HepG2 (cell line): Measurements from ENCODE around the gene TMEM87A. TPM values are rescaled to one million over a fixed set of nuclear protein-coding genes. Genes with fewer than 3 reads are reported as not detected.

Experiments
- CREB3 ChIP-seq: sonication (generic); formaldehyde crosslinking; IDR thresholded peaks from 2 replicates; pipeline ENCODE4 v1.5.0; 2020; ENCODE audit warnings: missing genetic modification reagents
- DNMT3B ChIP-seq: conservative IDR thresholded peaks from 2 replicates; pipeline ENCODE4 v1.6.1; 2016; ENCODE audit warnings: missing biosample characterization, control low read depth
- IRF2 ChIP-seq: IDR thresholded peaks from 2 replicates; pipeline ENCODE4 v1.6.1; 2018; ENCODE audit warnings: missing genetic modification reagents, missing compliant biosample characterization
- JARID2 ChIP-seq: sonication (generic); formaldehyde crosslinking; IDR thresholded peaks from 2 replicates; pipeline ENCODE4 v1.8.1; 2023; ENCODE audit warnings: missing genetic modification reagents, inconsistent platforms; ENCODE audit not compliant: insufficient replicate concordance
- NCOA2 ChIP-seq: sonication (generic); formaldehyde crosslinking; IDR thresholded peaks from 2 replicates; pipeline ENCODE4 v1.8.0; 2022; ENCODE audit warnings: inconsistent platforms
- NFE2L2 ChIP-seq: fragments of 150-350 bp; IDR thresholded peaks from 2 replicates; pipeline ENCODE4 v1.6.1; 2014; ENCODE audit warnings: low read length
- STAG1 ChIP-seq: sonication (generic); formaldehyde crosslinking; IDR thresholded peaks from 2 replicates; pipeline ENCODE4 v1.4.0; 2020; ENCODE audit warnings: missing genetic modification reagents
- THAP9 ChIP-seq: sonication (generic); formaldehyde crosslinking; IDR thresholded peaks from 2 replicates; pipeline ENCODE4; 2020; ENCODE audit warnings: missing genetic modification reagents, mild to moderate bottlenecking, borderline replicate concordance
- TRAFD1 ChIP-seq: sonication (generic); formaldehyde crosslinking; IDR thresholded peaks from 2 replicates; pipeline ENCODE4 v1.5.1; 2020; ENCODE audit warnings: missing genetic modification reagents, mild to moderate bottlenecking, borderline replicate concordance
- ZBTB2 ChIP-seq: sonication (generic); formaldehyde crosslinking; IDR thresholded peaks from 2 replicates; pipeline ENCODE4 v1.8.0; 2022; ENCODE audit warnings: low read depth, missing genetic modification reagents
- ZNF276 ChIP-seq: sonication (generic); formaldehyde crosslinking; IDR thresholded peaks from 2 replicates; pipeline ENCODE4 v1.4.0; 2020; ENCODE audit warnings: mild to moderate bottlenecking, low read depth, missing genetic modification reagents
- polyA plus RNA-seq, 8 experiments: library from polyadenylated mRNA; depleted of rRNA in 3 of 8; stranded (reverse) in 7 of 8; unstranded in 1 of 8; fragments of >200 nt; fragmentation: Illumina TruSeq in 4 of 8; extraction: Trizol in 4 of 8; gene quantifications; 2 replicates each; pipeline versions ENCODE4 v1.2.1 to v1.2.3, GENCODE V29; 2011 to 2016; ENCODE audit warnings: low read depth in 4 of 8, missing spikeins in 1 of 8, mixed read lengths in 1 of 8; ENCODE audit not compliant: insufficient read depth in 1 of 8
- total RNA-seq, 5 experiments: library from RNA; depleted of rRNA; stranded (reverse); fragments of >200 nt; fragmentation: Illumina TruSeq; extraction: Trizol; gene quantifications; 2 replicates each; pipeline ENCODE4 v1.2.3, GENCODE V29; 2016; ENCODE audit warnings: low read depth in 1 of 5
- TF ChIP-seq, protein P1 (sequence below): sonication (generic); formaldehyde crosslinking; IDR thresholded peaks from 2 replicates; pipeline ENCODE4 v1.8.0; 2022; ENCODE audit warnings: mild to moderate bottlenecking, missing genetic modification reagents, borderline replicate concordance
- TF ChIP-seq, protein P2 (sequence below): sonication (generic); formaldehyde crosslinking; IDR thresholded peaks from 2 replicates; pipeline ENCODE4 v1.4.0; 2020; ENCODE audit warnings: mild to moderate bottlenecking, missing genetic modification reagents, borderline replicate concordance
- TF ChIP-seq, protein P3 (sequence below): sonication (generic); formaldehyde crosslinking; IDR thresholded peaks from 2 replicates; pipeline ENCODE4 v1.4.0; 2020; ENCODE audit warnings: missing genetic modification reagents

Gene TMEM87A
- total and polyA plus RNA-seq, 2 of the 13 experiments (the other 11 are each of a cell fraction or from before 2014, with no cell fraction given): 20.2 to 42.8 TPM

DNA sequence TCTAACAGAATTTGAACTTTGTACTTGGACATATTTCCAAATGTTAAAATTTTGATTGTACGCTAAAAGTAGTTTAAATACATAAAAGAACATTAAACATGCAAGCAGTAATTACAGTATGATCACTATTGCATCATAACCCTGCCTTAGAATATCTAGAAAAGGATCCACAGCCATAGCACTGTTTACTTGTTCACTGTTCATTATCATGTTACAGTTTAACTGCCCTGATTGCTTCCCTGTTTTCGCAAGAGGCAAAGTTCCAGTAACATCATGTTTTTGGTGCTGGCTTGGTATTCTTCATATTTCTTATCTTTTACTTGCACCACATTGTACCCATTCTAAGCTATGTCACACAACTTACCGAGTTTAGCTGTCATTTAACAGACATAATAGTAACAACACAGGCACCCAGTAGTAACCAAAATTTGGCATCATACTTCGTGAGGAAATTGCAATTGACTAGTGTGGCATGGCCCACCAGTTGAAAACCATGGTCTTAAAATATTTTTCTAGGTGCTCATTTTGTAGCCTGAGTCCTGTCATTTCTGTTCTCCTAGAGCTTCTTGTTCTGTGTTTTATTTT is 13.3 kb upstream of the TMEM87A start (continued):
- TF ChIP-seq TRAFD1 (CRISPR knock-in tag) (no peak), ZNF276 (CRISPR knock-in tag) (no peak), THAP9 (CRISPR knock-in tag) (no peak), IRF2 (CRISPR knock-in tag) (0 out of 2 replicates have a peak, but pooled peaks have one; percentile 47), NFE2L2 (no peak), ZBTB2 (CRISPR knock-in tag) (no peak), CREB3 (CRISPR knock-in tag) (no peak), NCOA2 (peak; percentile 79), JARID2 (CRISPR knock-in tag) (no peak), DNMT3B (CRISPR knock-in tag) (no peak), STAG1 (CRISPR knock-in tag) (no peak)
- TF ChIP-seq, protein P1, sequence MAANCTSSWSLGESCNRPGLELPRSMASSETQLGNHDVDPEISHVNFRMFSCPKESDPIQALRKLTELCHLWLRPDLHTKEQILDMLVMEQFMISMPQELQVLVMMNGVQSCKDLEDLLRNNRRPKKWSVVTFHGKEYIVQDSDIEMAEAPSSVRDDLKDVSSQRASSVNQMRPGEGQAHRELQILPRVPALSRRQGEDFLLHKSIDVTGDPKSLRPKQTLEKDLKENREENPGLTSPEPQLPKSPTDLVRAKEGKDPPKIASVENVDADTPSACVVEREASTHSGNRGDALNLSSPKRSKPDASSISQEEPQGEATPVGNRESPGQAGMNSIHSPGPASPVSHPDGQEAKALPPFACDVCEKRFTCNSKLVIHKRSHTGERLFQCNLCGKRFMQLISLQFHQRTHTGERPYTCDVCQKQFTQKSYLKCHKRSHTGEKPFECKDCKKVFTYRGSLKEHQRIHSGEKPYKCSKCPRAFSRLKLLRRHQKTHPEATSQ (CRISPR knock-in tag): no peak
- TF ChIP-seq, protein P2, sequence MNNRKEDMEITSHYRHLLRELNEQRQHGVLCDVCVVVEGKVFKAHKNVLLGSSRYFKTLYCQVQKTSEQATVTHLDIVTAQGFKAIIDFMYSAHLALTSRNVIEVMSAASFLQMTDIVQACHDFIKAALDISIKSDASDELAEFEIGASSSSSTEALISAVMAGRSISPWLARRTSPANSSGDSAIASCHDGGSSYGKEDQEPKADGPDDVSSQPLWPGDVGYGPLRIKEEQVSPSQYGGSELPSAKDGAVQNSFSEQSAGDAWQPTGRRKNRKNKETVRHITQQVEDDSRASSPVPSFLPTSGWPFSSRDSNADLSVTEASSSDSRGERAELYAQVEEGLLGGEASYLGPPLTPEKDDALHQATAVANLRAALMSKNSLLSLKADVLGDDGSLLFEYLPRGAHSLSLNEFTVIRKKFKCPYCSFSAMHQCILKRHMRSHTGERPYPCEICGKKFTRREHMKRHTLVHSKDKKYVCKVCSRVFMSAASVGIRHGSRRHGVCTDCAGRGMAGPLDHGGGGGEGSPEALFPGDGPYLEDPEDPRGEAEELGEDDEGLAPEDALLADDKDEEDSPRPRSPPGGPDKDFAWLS (CRISPR knock-in tag): no peak
- TF ChIP-seq, protein P3, sequence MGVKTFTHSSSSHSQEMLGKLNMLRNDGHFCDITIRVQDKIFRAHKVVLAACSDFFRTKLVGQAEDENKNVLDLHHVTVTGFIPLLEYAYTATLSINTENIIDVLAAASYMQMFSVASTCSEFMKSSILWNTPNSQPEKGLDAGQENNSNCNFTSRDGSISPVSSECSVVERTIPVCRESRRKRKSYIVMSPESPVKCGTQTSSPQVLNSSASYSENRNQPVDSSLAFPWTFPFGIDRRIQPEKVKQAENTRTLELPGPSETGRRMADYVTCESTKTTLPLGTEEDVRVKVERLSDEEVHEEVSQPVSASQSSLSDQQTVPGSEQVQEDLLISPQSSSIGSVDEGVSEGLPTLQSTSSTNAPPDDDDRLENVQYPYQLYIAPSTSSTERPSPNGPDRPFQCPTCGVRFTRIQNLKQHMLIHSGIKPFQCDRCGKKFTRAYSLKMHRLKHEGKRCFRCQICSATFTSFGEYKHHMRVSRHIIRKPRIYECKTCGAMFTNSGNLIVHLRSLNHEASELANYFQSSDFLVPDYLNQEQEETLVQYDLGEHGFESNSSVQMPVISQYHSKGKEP (CRISPR knock-in tag): no peak
